Measurements from ENCODE around the gene TIGD6.

The TIGD6 gene

DNA sequence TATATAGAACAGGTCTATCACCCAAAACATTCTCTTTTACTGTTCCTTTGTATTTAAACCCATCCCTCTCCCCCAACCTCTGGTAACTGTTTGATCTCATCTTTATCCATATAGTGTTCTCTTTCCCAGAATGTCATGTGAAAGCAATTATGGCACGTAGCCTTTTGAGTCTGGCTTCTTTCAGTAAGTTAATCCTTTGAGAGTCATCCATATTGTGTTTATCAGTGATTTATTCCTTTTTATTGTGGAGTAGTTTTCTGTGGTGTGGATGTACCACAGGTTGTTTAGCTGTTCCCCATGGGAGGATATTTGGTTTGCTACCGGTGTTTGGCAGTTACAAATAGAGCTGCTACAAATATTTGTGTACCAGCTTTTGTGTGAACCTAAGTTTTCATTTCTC, 38.1 kb upstream of the TIGD6 start:
- H3K9me3 ChIP-seq (ENCODE audit: insufficient read depth, low read depth, low read length) = no peaks in the 10 kb centered on the region
- H3K9ac ChIP-seq (ENCODE audit: low read depth, low read length, poor library complexity, severe bottlenecking) = no peak overlapping the region
- H3K79me2 ChIP-seq (ENCODE audit: insufficient read depth, low read length) = no peaks in the 10 kb centered on the region
- H3K27me3 ChIP-seq (ENCODE audit: insufficient read depth, low read length, poor library complexity, severe bottlenecking) = no peaks in the 10 kb centered on the region
- TF ChIP-seq EZH2phosphoT487 (IDR thresholded peaks at IDR 0.05; ENCODE audit: borderline replicate concordance) = no peak
- TF ChIP-seq, protein P1, sequence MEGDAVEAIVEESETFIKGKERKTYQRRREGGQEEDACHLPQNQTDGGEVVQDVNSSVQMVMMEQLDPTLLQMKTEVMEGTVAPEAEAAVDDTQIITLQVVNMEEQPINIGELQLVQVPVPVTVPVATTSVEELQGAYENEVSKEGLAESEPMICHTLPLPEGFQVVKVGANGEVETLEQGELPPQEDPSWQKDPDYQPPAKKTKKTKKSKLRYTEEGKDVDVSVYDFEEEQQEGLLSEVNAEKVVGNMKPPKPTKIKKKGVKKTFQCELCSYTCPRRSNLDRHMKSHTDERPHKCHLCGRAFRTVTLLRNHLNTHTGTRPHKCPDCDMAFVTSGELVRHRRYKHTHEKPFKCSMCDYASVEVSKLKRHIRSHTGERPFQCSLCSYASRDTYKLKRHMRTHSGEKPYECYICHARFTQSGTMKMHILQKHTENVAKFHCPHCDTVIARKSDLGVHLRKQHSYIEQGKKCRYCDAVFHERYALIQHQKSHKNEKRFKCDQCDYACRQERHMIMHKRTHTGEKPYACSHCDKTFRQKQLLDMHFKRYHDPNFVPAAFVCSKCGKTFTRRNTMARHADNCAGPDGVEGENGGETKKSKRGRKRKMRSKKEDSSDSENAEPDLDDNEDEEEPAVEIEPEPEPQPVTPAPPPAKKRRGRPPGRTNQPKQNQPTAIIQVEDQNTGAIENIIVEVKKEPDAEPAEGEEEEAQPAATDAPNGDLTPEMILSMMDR (conservative IDR thresholded peaks at IDR 0.05; ENCODE audit: low read length) = no peak
- no peaks in the 10 kb centered on the region for H3K9me2 ChIP-seq (replicated peaks; ENCODE audit: low read depth, low read length)
- no peak overlapping the region for H3K4me2 ChIP-seq (ENCODE audit: low read depth, low read length, poor library complexity, severe bottlenecking)
- H2AFZ ChIP-seq (ENCODE audit: low read length) = no peak overlapping the region
- H3K4me1 ChIP-seq (ENCODE audit: insufficient read depth, low read length, poor library complexity, severe bottlenecking) = no peaks in the 10 kb centered on the region
- H3K4me3 ChIP-seq (ENCODE audit: low read length, poor library complexity, severe bottlenecking) = no peak overlapping the region
- no peaks in the 10 kb centered on the region for H4K20me1 ChIP-seq (ENCODE audit: insufficient read depth, low read length, poor library complexity, severe bottlenecking)
- no peaks in the 10 kb centered on the region for H3F3A ChIP-seq (ENCODE audit: low read depth)
- H3K36me3 ChIP-seq (ENCODE audit: insufficient read depth, low read length) = peaks cover 96% of the 10 kb centered on the region; the same call in 1 of the 2 replicates

DNA sequence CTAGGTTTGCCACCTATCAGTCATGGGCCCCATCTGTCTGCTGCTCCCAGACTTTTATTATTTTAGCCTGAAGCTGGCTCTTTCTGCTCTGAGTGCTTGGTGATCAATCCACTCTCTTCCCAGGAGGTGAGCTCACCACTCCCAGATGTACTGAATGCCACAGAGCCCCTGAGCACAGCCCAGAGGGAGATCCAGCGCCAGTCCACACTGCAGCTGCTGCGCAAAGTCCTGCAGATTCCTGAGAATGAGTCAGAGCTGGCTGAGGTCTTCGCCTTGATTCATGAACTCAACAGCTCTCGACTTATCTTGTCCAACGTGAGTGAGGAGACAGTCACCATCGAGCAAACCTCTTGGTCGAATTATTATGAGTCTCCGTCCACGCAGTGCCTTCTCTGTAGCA, 36.1 kb upstream of the TIGD6 start:
- H3K9me2 ChIP-seq (replicated peaks; ENCODE audit: low read depth, low read length) = no peaks in the 10 kb centered on the region
- H3K4me3 ChIP-seq (ENCODE audit: low read length, poor library complexity, severe bottlenecking) = no peak overlapping the region
- no peaks in the 10 kb centered on the region for H3K27me3 ChIP-seq (ENCODE audit: insufficient read depth, low read length, poor library complexity, severe bottlenecking)
- no peak overlapping the region for H3K4me2 ChIP-seq (ENCODE audit: low read depth, low read length, poor library complexity, severe bottlenecking)
- no peaks in the 10 kb centered on the region for H3K9me3 ChIP-seq (ENCODE audit: insufficient read depth, low read depth, low read length)
- H3K79me2 ChIP-seq (ENCODE audit: insufficient read depth, low read length) = no peaks in the 10 kb centered on the region
- no peak overlapping the region for H2AFZ ChIP-seq (ENCODE audit: low read length)
- no peaks in the 10 kb centered on the region for H3K4me1 ChIP-seq (ENCODE audit: insufficient read depth, low read length, poor library complexity, severe bottlenecking)
- TF ChIP-seq, protein P1 (conservative IDR thresholded peaks at IDR 0.05; ENCODE audit: low read length) = no peak
- TF ChIP-seq EZH2phosphoT487 (IDR thresholded peaks at IDR 0.05; ENCODE audit: borderline replicate concordance) = no peak
- peaks cover 96% of the 10 kb centered on the region; the same call in 1 of the 2 replicates for H3K36me3 ChIP-seq (ENCODE audit: insufficient read depth, low read length)
- no peak overlapping the region for H3K9ac ChIP-seq (ENCODE audit: low read depth, low read length, poor library complexity, severe bottlenecking)
- no peaks in the 10 kb centered on the region for H3F3A ChIP-seq (ENCODE audit: low read depth)
- H4K20me1 ChIP-seq (ENCODE audit: insufficient read depth, low read length, poor library complexity, severe bottlenecking) = no peaks in the 10 kb centered on the region

DNA sequence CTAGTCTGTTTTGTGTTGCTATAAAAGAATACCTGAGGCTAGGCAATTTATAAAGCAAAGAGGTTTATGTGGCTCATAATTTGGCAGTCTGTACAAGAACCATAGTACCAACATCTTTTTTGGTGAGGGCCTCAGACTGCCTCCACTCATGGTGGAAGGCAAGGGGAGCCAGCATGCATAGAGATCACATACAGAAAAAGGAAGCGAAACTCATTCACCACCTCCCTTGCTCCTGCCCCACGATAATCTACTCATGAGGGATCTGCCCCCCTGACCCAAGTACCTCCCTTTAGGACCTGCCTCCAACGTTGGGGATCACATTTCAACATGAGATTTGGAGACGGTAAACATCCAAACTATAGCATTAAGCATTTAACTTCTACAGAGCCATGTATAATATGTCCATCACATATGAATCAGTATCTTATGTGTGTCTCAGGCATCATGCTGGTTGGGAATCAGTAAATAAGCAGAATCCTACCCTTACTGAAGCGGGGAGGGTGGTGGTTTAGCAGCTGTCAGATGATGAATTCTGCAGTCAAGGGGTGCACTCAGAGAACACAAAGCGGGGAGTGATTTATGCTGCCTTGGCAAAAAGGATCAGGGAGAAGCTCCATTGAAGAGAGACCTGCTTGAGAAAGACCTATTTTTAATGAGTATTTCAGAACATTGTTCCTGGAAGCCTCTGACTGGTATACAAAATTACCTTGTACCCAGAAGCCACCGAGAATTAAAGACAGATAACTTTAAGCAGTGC, 34.9 kb upstream of the TIGD6 start:
- Histone ChIP-seq H3K79me2 (ENCODE audit: insufficient read depth, low read length) (no peaks in the 10 kb centered on the region), H3K27me3 (ENCODE audit: insufficient read depth, low read length, poor library complexity, severe bottlenecking) (no peaks in the 10 kb centered on the region), H3K4me2 (ENCODE audit: low read depth, low read length, poor library complexity, severe bottlenecking) (no peak overlapping the region), H4K20me1 (ENCODE audit: insufficient read depth, low read length, poor library complexity, severe bottlenecking) (no peaks in the 10 kb centered on the region), H3K4me3 (ENCODE audit: low read length, poor library complexity, severe bottlenecking) (no peak overlapping the region), H3K9me2 (replicated peaks; ENCODE audit: low read depth, low read length) (no peaks in the 10 kb centered on the region), H3K9ac (ENCODE audit: low read depth, low read length, poor library complexity, severe bottlenecking) (no peak overlapping the region), H2AFZ (ENCODE audit: low read length) (no peak overlapping the region), H3K9me3 (ENCODE audit: insufficient read depth, low read depth, low read length) (no peaks in the 10 kb centered on the region), H3F3A (ENCODE audit: low read depth) (no peaks in the 10 kb centered on the region), H3K36me3 (ENCODE audit: insufficient read depth, low read length) (peaks cover 96% of the 10 kb centered on the region; the same call in 1 of the 2 replicates), H3K4me1 (ENCODE audit: insufficient read depth, low read length, poor library complexity, severe bottlenecking) (no peaks in the 10 kb centered on the region)
- TF ChIP-seq EZH2phosphoT487 (IDR thresholded peaks at IDR 0.05; ENCODE audit: borderline replicate concordance) = no peak
- TF ChIP-seq, protein P1 (conservative IDR thresholded peaks at IDR 0.05; ENCODE audit: low read length) = no peak

Measured in Loucy (cell line).